ENCODE data around the gene G6PC1. TPM values are rescaled to one million over a fixed set of nuclear protein-coding genes. Genes with fewer than 3 reads are reported as not detected.

G6PC1 gene
- total and polyA plus RNA-seq, 2 of the 13 experiments (the other 11 are each of a cell fraction or from before 2014, with no cell fraction given) = 1.7 to 37.9 TPM

GRCh38 chr17:42918902-42919521 is 18.4 kb downstream of the G6PC1 start:
- peaks cover 68% of the 10 kb centered on the region for H3K4me1 ChIP-seq (ENCODE audit: insufficient read depth, low read length)
- H4K20me1 ChIP-seq (ENCODE audit: insufficient read depth, low read length) = no peaks in the 10 kb centered on the region
- peak overlapping the region; percentile 57 for H3K27ac ChIP-seq (ENCODE audit: extremely low read length, insufficient read depth, low read length)
- ATAC-seq (peak; percentile 31), FAIRE-seq (peak; percentile 32), DNase-seq (ENCODE audit: low spot score) (peak; percentile 55)
- H3K79me2 ChIP-seq (ENCODE audit: insufficient read depth, low read length) = no peaks in the 10 kb centered on the region
- in situ Hi-C loops (cut with HindIII; ENCODE audit: extremely low pct_ligation_motif_present, low pct_unique_long_range_greater_than_20kb) (no loop called here), intact Hi-C loops (cut with micrococcal nuclease; ENCODE audit: unreplicated experiment) (no loop called here)
- ChIA-PET POLR2A (interaction anchor here (0.9 to 3.9 kb wide), 13 partner anchors 10 to 95 kb away, joined by 3 to 32 read pairs (median 8); partner anchors contain the start of genes BECN1, G6PC1, PSME3 and RPL27), CTCF (ENCODE audit: low intra/inter-chr PET ratio, low total read pairs) (no interaction called here)
- BruUV-seq (replicated peaks) = no TSS peak
- peak overlapping the region in 2 of 3 experiments; percentile 41 to 58; a peak in 3 of 6 replicates for H3K4me3 ChIP-seq (replicated peaks in 1 of 3; ENCODE audit: insufficient read depth in 1 of 3, low read depth in 2 of 3, low read length in 3 of 3)
- no peaks in the 10 kb centered on the region for H3K9me3 ChIP-seq (ENCODE audit: low read length)
- 0% methylated on average over 3 of the region's 3 CpGs for WGBS (ENCODE audit: low lambda C conversion rate)
- H2AFZ ChIP-seq (ENCODE audit: low read length) = no peak overlapping the region
- peak overlapping the region; percentile 85 for H3K4me2 ChIP-seq (ENCODE audit: low read depth, low read length)
- H3K36me3 ChIP-seq (replicated peaks in 1 of 2; ENCODE audit: control insufficient read depth in 1 of 2, insufficient read depth in 2 of 2, low read length in 2 of 2) = no peaks in the 10 kb centered on the region
- peak overlapping the region; percentile 25; the same call in 1 of the 2 replicates for H3K9ac ChIP-seq (ENCODE audit: insufficient read depth, low read depth, low read length)
- no peaks in the 10 kb centered on the region for H3K27me3 ChIP-seq (ENCODE audit: control insufficient read depth in 1 of 2, insufficient read depth in 2 of 2, low read length in 2 of 2)
- TF ChIP-seq MIER2 (CRISPR knock-in tag; IDR thresholded peaks at IDR 0.05) (no peak), SMAD1 (CRISPR knock-in tag; IDR thresholded peaks at IDR 0.05; ENCODE audit: borderline replicate concordance, low read depth) (no peak), KAT7 (CRISPR knock-in tag; IDR thresholded peaks at IDR 0.05; ENCODE audit: borderline replicate concordance) (no peak), JARID2 (CRISPR knock-in tag; IDR thresholded peaks at IDR 0.05; ENCODE audit: insufficient replicate concordance) (no peak), THRA (CRISPR knock-in tag; IDR thresholded peaks at IDR 0.05; ENCODE audit: borderline replicate concordance) (peak; percentile 82), SMARCC2 (IDR thresholded peaks at IDR 0.05) (0 out of 2 replicates have a peak, but pooled peaks have one; percentile 40), ZKSCAN8 (CRISPR knock-in tag; IDR thresholded peaks at IDR 0.05; ENCODE audit: borderline replicate concordance) (peak; percentile 76; the same call in 1 of the 2 replicates), ZNF570 (CRISPR knock-in tag; IDR thresholded peaks at IDR 0.05; ENCODE audit: borderline replicate concordance) (no peak), ZNF232 (CRISPR knock-in tag; IDR thresholded peaks at IDR 0.05; ENCODE audit: borderline replicate concordance) (no peak), ZNF367 (CRISPR knock-in tag; IDR thresholded peaks at IDR 0.05; ENCODE audit: borderline replicate concordance) (no peak), MBD4 (IDR thresholded peaks at IDR 0.05; ENCODE audit: borderline replicate concordance, low read length) (0 out of 2 replicates have a peak, but pooled peaks have one; percentile 43), ZNF563 (CRISPR knock-in tag; IDR thresholded peaks at IDR 0.05) (no peak), UBTF (CRISPR knock-in tag; IDR thresholded peaks at IDR 0.05) (no peak), ZNF546 (CRISPR knock-in tag; conservative IDR thresholded peaks at IDR 0.05) (no peak), TRAFD1 (CRISPR knock-in tag; IDR thresholded peaks at IDR 0.05; ENCODE audit: borderline replicate concordance) (no peak)
- TF ChIP-seq, protein P1, sequence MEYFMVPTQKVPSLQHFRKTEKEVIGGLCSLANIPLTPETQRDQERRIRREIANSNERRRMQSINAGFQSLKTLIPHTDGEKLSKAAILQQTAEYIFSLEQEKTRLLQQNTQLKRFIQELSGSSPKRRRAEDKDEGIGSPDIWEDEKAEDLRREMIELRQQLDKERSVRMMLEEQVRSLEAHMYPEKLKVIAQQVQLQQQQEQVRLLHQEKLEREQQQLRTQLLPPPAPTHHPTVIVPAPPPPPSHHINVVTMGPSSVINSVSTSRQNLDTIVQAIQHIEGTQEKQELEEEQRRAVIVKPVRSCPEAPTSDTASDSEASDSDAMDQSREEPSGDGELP (IDR thresholded peaks at IDR 0.05; ENCODE audit: borderline replicate concordance, low read depth) = peak; percentile 78

All from HepG2 (cell line).